Panc1 (cell line): ENCODE measurements around the gene BCAS3. TPM values are rescaled to one million over a fixed set of nuclear protein-coding genes. Genes with fewer than 3 reads are reported as not detected.

Source experiments
- ATAC-seq: fragments of 200-7000 bp; cut with Tn5 transposase; 2 replicates; pipeline ENCODE4 v1.9.1; 2020; ENCODE audit warnings: mild to moderate bottlenecking, moderate library complexity
- BruUV-seq: library from RNA; stranded (reverse); fragments of 400-500 nt; replicated peaks from 2 replicates; lab custom pipeline; 2021; lab: Mats Ljungman, UMichigan
- CTCF ChIA-PET: fragments of 300-600 bp; sonication (Branson Sonifier 250); formaldehyde crosslinking; loops from one replicate; lab custom pipeline; 2022; ENCODE audit warnings: antibody characterized with exemption; lab: Charles Lee
- POLR2A ChIA-PET: fragments of 300-600 bp; sonication (Branson Sonifier 250); formaldehyde crosslinking; loops from one replicate; lab custom pipeline; 2022; ENCODE audit warnings: antibody characterized with exemption; lab: Charles Lee
- DNase-seq: peaks from one replicate; pipeline ENCODE4 v3.0.0-alpha.2; 2010; ENCODE audit warnings: low read depth, low spot score
- H3K27ac ChIP-seq: 2 replicates; pipeline ENCODE4 v1.5.1; 2011; ENCODE audit warnings: mild to moderate bottlenecking, low read length, inconsistent platforms
- H3K27me3 ChIP-seq: fragments of 200-500 bp; sonication (Bioruptor generic); 2 replicates; pipeline ENCODE4 v1.6.0; 2014; ENCODE audit warnings: low read length, inconsistent platforms; ENCODE audit not compliant: control insufficient read depth, insufficient read depth
- H3K36me3 ChIP-seq: fragments of 200-500 bp; sonication (Bioruptor generic); 2 replicates; pipeline ENCODE4 v1.5.1; 2014; ENCODE audit warnings: inconsistent platforms, mild to moderate bottlenecking, low read length, moderate library complexity; ENCODE audit not compliant: control insufficient read depth, insufficient read depth
- H3K4me1 ChIP-seq: 2 replicates; pipeline ENCODE4 v1.5.1; 2011; ENCODE audit warnings: inconsistent platforms, mild to moderate bottlenecking, low read length, moderate library complexity; ENCODE audit not compliant: control insufficient read depth, insufficient read depth
- H3K4me3 ChIP-seq, 2 experiments: 2 replicates each; pipeline ENCODE4 v1.5.1; 2011 to 2012; ENCODE audit warnings: low read depth in 2 of 2, low read length in 2 of 2, mild to moderate bottlenecking in 2 of 2, inconsistent platforms in 1 of 2, moderate library complexity in 1 of 2
- H3K9me3 ChIP-seq: fragments of 200-500 bp; sonication (Bioruptor generic); 2 replicates; pipeline ENCODE4 v1.5.1; 2014; ENCODE audit warnings: low read depth, mild to moderate bottlenecking, inconsistent platforms, low read length, moderate library complexity; ENCODE audit not compliant: control insufficient read depth, insufficient read depth
- POLR2AphosphoS5 ChIP-seq: IDR thresholded peaks from 2 replicates; pipeline ENCODE4 v1.6.1; 2012; ENCODE audit warnings: mild to moderate bottlenecking, low read depth, low read length, moderate library complexity
- SIN3A ChIP-seq: IDR thresholded peaks from 2 replicates; pipeline ENCODE4 v1.6.1; 2012; ENCODE audit warnings: low read depth, mild to moderate bottlenecking, low read length, moderate library complexity, borderline replicate concordance; ENCODE audit not compliant: insufficient read depth
- TCF7L2 ChIP-seq: IDR thresholded peaks from 2 replicates; pipeline ENCODE4 v1.6.1; 2011; ENCODE audit warnings: mild to moderate bottlenecking, low read depth, low read length, inconsistent platforms
- in situ Hi-C: cut with HindIII; loops from 2 replicates; pipeline ENCODE4 v1.10.0; 2016; ENCODE audit warnings: low sequenced_read_pairs, low pct_unique_long_range_greater_than_20kb
- intact Hi-C: fragments of 100-400 bp; cut with micrococcal nuclease; formaldehyde crosslinking; loops from one replicate; pipeline ENCODE4 v1.10.0; 2022; ENCODE audit not compliant: unreplicated experiment
- total RNA-seq: library from RNA; stranded (reverse); gene quantifications from one replicate; pipeline ENCODE4 v1.2.1, GENCODE V29; 2021; ENCODE audit not compliant: unreplicated experiment
- TF ChIP-seq, protein P1 (sequence below): fragments of 450-650 bp; IDR thresholded peaks from 2 replicates; pipeline ENCODE4 v1.5.1; 2017; ENCODE audit warnings: mild to moderate bottlenecking
- TF ChIP-seq, protein P2 (sequence below), 2 experiments: IDR thresholded peaks; 2 replicates each; pipeline ENCODE4 v1.6.1; 2011 to 2012; ENCODE audit warnings: low read depth in 2 of 2, control low read depth in 1 of 2, low read length in 1 of 2, mild to moderate bottlenecking in 1 of 2, moderate library complexity in 1 of 2; ENCODE audit not compliant: insufficient read depth in 1 of 2

Gene BCAS3
- total RNA-seq, 1 experiment from 2014 or later = 9.3 TPM

DNA sequence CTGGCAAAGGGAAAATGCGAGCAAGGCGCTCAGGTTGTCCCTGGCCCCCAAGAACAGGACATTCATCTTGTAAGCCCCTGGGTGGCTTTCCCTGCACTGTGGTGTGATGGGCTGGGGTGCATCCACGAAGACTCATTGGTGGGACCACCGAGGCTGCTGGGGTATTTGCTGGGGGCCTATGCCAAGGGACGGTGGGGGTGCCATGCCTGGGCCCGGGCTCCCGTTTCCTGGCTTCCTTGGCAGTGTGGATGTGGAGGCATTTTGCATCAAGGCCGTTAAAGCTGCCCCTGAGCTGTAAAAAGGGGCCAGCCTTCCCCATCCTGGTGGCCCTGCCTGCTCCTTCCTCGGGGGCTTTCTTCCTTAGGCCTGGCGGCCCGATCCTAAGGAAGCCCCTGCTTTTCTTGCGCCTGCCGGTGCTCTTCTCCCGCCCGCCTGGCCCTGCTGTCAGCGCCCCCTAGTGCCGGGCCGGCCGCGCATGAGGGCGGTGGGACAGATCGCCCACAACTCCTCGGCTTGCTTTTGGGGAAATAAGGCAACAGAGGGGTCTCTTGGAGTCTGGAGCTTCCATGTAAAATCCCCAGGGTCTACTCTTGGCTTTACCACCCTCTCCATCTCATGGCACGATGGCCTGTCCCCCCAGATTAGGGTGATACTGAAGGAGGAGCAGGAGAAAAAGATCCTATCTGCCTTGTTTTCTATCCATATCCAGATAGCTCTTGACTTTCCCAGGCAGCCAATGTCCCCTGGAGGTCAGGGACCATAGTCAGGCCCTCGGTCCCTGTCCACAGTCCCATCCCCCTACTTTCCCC, 712.2 kb downstream of the BCAS3 start:
- no peak for DNase-seq
- Histone ChIP-seq H3K4me3 (no peak overlapping the region), H3K27ac (peak overlapping the region; percentile 70), H3K9me3 (no peaks in the 10 kb centered on the region), H3K4me1 (peaks cover 42% of the 10 kb centered on the region), H3K36me3 (no peaks in the 10 kb centered on the region), H3K27me3 (no peaks in the 10 kb centered on the region)
- POLR2A ChIA-PET = no interaction called here
- intact Hi-C loops = loop anchor here (10.0 kb wide), 1 partner anchor 385 kb away; no protein-coding TSS in a partner anchor
- CTCF ChIA-PET = interaction anchor here (0.6 to 0.7 kb wide), 3 partner anchors 8 to 100 kb away, joined by 4 to 6 read pairs (median 4); no protein-coding TSS in a partner anchor
- in situ Hi-C loops = no loop called here
- BruUV-seq = no TSS peak
- no peak for TF ChIP-seq SIN3A
- TF ChIP-seq, protein P1, sequence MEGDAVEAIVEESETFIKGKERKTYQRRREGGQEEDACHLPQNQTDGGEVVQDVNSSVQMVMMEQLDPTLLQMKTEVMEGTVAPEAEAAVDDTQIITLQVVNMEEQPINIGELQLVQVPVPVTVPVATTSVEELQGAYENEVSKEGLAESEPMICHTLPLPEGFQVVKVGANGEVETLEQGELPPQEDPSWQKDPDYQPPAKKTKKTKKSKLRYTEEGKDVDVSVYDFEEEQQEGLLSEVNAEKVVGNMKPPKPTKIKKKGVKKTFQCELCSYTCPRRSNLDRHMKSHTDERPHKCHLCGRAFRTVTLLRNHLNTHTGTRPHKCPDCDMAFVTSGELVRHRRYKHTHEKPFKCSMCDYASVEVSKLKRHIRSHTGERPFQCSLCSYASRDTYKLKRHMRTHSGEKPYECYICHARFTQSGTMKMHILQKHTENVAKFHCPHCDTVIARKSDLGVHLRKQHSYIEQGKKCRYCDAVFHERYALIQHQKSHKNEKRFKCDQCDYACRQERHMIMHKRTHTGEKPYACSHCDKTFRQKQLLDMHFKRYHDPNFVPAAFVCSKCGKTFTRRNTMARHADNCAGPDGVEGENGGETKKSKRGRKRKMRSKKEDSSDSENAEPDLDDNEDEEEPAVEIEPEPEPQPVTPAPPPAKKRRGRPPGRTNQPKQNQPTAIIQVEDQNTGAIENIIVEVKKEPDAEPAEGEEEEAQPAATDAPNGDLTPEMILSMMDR = peak; percentile 99
- TF ChIP-seq, protein P2, sequence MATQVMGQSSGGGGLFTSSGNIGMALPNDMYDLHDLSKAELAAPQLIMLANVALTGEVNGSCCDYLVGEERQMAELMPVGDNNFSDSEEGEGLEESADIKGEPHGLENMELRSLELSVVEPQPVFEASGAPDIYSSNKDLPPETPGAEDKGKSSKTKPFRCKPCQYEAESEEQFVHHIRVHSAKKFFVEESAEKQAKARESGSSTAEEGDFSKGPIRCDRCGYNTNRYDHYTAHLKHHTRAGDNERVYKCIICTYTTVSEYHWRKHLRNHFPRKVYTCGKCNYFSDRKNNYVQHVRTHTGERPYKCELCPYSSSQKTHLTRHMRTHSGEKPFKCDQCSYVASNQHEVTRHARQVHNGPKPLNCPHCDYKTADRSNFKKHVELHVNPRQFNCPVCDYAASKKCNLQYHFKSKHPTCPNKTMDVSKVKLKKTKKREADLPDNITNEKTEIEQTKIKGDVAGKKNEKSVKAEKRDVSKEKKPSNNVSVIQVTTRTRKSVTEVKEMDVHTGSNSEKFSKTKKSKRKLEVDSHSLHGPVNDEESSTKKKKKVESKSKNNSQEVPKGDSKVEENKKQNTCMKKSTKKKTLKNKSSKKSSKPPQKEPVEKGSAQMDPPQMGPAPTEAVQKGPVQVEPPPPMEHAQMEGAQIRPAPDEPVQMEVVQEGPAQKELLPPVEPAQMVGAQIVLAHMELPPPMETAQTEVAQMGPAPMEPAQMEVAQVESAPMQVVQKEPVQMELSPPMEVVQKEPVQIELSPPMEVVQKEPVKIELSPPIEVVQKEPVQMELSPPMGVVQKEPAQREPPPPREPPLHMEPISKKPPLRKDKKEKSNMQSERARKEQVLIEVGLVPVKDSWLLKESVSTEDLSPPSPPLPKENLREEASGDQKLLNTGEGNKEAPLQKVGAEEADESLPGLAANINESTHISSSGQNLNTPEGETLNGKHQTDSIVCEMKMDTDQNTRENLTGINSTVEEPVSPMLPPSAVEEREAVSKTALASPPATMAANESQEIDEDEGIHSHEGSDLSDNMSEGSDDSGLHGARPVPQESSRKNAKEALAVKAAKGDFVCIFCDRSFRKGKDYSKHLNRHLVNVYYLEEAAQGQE (IDR thresholded peaks at IDR 0.05; ENCODE audit: insufficient read depth in 1 of 2, low read depth in 2 of 2, low read length in 1 of 2) = no peak
- TF ChIP-seq POLR2AphosphoS5 = no peak
- peak; percentile 73 for ATAC-seq

DNA sequence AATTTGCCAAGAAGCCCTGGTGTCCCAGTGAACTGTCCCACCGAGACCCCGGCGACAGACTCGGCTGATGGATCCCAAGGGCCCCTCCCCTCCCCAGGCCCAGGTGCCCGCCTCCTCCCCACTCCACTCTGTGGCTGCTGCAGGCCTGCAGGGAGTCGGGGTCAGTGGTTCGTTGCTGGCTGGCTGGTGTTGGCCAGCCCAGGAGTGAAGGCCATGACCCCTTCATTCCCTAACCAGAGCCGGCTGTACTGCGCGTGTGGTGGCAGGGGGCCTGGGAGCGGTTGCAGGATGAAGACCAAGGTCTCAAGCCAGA, 712.8 kb downstream of the BCAS3 start:
- no peaks in the 10 kb centered on the region for H3K36me3 ChIP-seq
- CTCF ChIA-PET = interaction anchor here (0.6 to 0.7 kb wide), 2 partner anchors 8 to 16 kb away, joined by 4 to 6 read pairs; no protein-coding TSS in a partner anchor
- no peak overlapping the region for H3K4me3 ChIP-seq
- ATAC-seq = no peak
- peak overlapping the region; percentile 70 for H3K27ac ChIP-seq
- in situ Hi-C loops (no loop called here), intact Hi-C loops (loop anchor here (10.0 kb wide), 1 partner anchor 386 kb away; no protein-coding TSS in a partner anchor)
- no peaks in the 10 kb centered on the region for H3K9me3 ChIP-seq
- no peaks in the 10 kb centered on the region for H3K27me3 ChIP-seq
- POLR2A ChIA-PET = no interaction called here
- peaks cover 43% of the 10 kb centered on the region for H3K4me1 ChIP-seq
- no TSS peak for BruUV-seq
- no peak for DNase-seq
- TF ChIP-seq SIN3A (no peak), TCF7L2 (no peak), POLR2AphosphoS5 (no peak)
- TF ChIP-seq, protein P2 (IDR thresholded peaks at IDR 0.05; ENCODE audit: insufficient read depth in 1 of 2, low read depth in 2 of 2, low read length in 1 of 2) = no peak
- TF ChIP-seq, protein P1 = no peak
